ENCODE results near the gene PKP4.

GRCh38 chr2:158544998-158545397 is 88.2 kb downstream of the PKP4 start:
- TF ChIP-seq POLR2AphosphoS5 (IDR thresholded peaks at IDR 0.05) (no peak), CTCF (IDR thresholded peaks at IDR 0.05) (no peak), POLR2A (IDR thresholded peaks at IDR 0.05) (no peak)
